ENCODE data around the gene ALDH1B1. TPM values are rescaled to one million over a fixed set of nuclear protein-coding genes. Genes with fewer than 3 reads are reported as not detected.

ALDH1B1 gene
- total and polyA plus RNA-seq, 11 donors, result 7.5 to 55.6 (median 20.7) TPM

DNA sequence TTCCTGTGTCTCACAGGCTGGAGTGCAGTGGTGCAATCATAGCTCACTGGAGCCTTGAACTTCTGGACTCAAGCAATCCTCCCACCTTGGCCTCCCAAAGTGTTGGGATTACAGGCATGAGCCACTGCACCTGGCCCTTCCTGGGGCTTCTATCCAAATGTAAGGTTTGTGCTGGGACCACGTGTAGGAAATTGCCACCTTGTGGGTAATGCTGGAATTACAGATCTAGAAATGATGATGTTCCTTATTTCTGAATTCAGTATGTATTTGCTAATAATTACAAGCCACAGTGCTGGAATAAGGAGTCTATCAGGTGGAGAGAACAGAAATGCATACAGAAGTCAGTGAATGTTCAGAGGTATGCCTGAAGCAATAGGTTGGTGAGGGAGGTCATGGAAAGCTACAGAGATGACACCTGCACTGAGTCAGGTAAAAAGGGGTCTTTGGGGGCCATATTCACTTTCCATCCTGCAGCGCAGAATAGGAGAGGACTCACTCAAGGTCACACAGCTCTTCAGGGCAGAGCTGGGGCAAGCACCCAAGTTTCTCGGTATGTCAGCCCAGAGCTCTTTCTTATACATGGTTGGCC is 40.5 kb downstream of the ALDH1B1 start:
- ATAC-seq, result peak in 1 of 4 donors; percentile 19
- H3K27me3 ChIP-seq, result peaks cover 0 to 19% (median 0%) of the 10 kb centered on the region in 9 donors
- no peaks in the 10 kb centered on the region for H3K9me3 ChIP-seq
- no peak for DNase-seq
- no peaks in the 10 kb centered on the region for H3K36me3 ChIP-seq
- TF ChIP-seq, protein P1, sequence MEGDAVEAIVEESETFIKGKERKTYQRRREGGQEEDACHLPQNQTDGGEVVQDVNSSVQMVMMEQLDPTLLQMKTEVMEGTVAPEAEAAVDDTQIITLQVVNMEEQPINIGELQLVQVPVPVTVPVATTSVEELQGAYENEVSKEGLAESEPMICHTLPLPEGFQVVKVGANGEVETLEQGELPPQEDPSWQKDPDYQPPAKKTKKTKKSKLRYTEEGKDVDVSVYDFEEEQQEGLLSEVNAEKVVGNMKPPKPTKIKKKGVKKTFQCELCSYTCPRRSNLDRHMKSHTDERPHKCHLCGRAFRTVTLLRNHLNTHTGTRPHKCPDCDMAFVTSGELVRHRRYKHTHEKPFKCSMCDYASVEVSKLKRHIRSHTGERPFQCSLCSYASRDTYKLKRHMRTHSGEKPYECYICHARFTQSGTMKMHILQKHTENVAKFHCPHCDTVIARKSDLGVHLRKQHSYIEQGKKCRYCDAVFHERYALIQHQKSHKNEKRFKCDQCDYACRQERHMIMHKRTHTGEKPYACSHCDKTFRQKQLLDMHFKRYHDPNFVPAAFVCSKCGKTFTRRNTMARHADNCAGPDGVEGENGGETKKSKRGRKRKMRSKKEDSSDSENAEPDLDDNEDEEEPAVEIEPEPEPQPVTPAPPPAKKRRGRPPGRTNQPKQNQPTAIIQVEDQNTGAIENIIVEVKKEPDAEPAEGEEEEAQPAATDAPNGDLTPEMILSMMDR (IDR thresholded peaks at IDR 0.05), result peak; percentile 26 to 67 (median 54)
- no peak for TF ChIP-seq POLR2A (IDR thresholded peaks at IDR 0.05)
- H3K4me1 ChIP-seq, result no peaks in the 10 kb centered on the region
- H3K27ac ChIP-seq, result no peak overlapping the region
- no peak overlapping the region for H3K4me3 ChIP-seq
- intact Hi-C loops (cut with DNase I), result loop anchor here in 2 of 10 donors (5.0 to 10.0 kb wide), 3 partner anchors 58 to 948 kb away; partner anchors contain the start of gene POLR1E (in 1 of the 2)
- WGBS, 4 donors, result 10 to 24% (median 20%) methylated on average over 3 of the region's 3 CpGs

- Histone ChIP-seq H3K4me1 (no peaks in the 10 kb centered on the region), H3K36me3 (no peaks in the 10 kb centered on the region), H3K4me3 (no peak overlapping the region), H3K27ac (no peak overlapping the region), H3K27me3 (peaks cover 0 to 8% (median 0%) of the 10 kb centered on the region in 9 donors), H3K9me3 (no peaks in the 10 kb centered on the region)
- DNase-seq (no peak), ATAC-seq (no peak)
- TF ChIP-seq, protein P1 (IDR thresholded peaks at IDR 0.05), result no peak
- TF ChIP-seq POLR2A (IDR thresholded peaks at IDR 0.05), result no peak
- 50 to 59% (median 53%) methylated on average over 3 of the region's 3 CpGs for WGBS, 4 donors
- intact Hi-C loops (cut with DNase I), result loop anchor here in 2 of 10 donors (5.0 to 10.0 kb wide), 3 partner anchors 60 to 950 kb away; partner anchors contain the start of gene POLR1E (in 1 of the 2)
Observed at GRCh38 chr9:38434365-38434764, 41.9 kb downstream of the ALDH1B1 start.

DNA sequence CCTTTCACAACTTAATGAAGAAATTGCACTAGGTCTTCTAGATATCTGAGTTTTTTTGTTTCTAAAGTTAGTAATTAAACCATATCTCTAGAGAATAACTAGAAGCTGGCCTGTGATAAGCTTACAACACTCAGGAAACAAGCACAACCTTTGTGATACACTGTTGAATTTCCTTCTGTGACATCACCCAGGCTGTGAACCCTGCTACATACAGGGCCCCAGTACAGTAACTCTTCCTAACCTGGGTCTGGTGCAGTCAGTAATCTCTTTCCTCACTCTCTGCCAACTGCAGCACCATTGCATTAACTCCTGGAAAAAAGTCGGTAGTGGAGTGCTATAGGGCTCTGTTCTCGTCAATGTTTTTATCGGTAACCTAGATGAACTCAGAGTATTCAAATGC is 42.4 kb downstream of the ALDH1B1 start:
- intact Hi-C loops (cut with DNase I), result loop anchor here in 2 of 10 donors (5.0 to 10.0 kb wide), 3 partner anchors 60 to 950 kb away; partner anchors contain the start of gene POLR1E (in 1 of the 2)
- Histone ChIP-seq H3K36me3 (no peaks in the 10 kb centered on the region), H3K27ac (no peak overlapping the region), H3K4me3 (no peak overlapping the region), H3K4me1 (no peaks in the 10 kb centered on the region), H3K27me3 (peaks cover 0 to 6% (median 0%) of the 10 kb centered on the region in 9 donors), H3K9me3 (no peaks in the 10 kb centered on the region)
- WGBS, 4 donors, result 61 to 70% (median 66%) methylated on average over 3 of the region's 3 CpGs
- DNase-seq (no peak), ATAC-seq (no peak)
- TF ChIP-seq, protein P1 (IDR thresholded peaks at IDR 0.05), result no peak
- no peak for TF ChIP-seq POLR2A (IDR thresholded peaks at IDR 0.05)

DNA sequence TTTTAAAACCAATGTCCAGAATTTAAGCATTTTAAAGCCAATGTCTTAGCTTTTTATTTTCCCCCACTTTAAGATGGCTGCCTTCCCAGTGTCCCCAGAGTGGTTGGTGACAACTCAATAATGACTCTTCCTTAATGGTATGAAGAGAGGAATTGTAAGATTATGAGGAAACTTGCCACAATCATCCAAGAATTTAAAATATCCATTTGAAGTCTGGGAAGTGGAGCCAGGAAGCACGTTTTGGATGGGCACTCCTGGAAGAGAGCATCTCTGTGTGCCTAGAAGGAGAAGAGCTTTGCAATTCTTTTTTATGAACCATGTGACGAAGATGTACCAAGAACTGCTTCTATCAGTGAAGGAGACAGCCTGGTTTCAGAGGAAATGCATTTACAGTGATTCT is 43.0 kb downstream of the ALDH1B1 start:
- H3K36me3 ChIP-seq, result no peaks in the 10 kb centered on the region
- H3K27ac ChIP-seq, result no peak overlapping the region
- H3K4me3 ChIP-seq, result no peak overlapping the region
- H3K27me3 ChIP-seq, result peaks cover 0 to 7% (median 0%) of the 10 kb centered on the region in 9 donors
- WGBS, 4 donors, result 64 to 75% (median 67%) methylated on average over 2 of the region's 2 CpGs
- no peak for DNase-seq
- H3K9me3 ChIP-seq, result no peaks in the 10 kb centered on the region
- H3K4me1 ChIP-seq, result no peaks in the 10 kb centered on the region
- no peak for TF ChIP-seq POLR2A (IDR thresholded peaks at IDR 0.05)
- TF ChIP-seq, protein P1 (IDR thresholded peaks at IDR 0.05), result no peak
- intact Hi-C loops (cut with DNase I), result loop anchor here in 2 of 10 donors (10.0 kb wide), 2 partner anchors 61 to 951 kb away; partner anchors contain the start of gene POLR1E (in 1 of the 2)
- ATAC-seq, result no peak

All from heart left ventricle (tissue), 16 donors.